ENCODE measurements around the gene AK5.
"Not testable (repeated sequence)": the region's sequence is repeated elsewhere in the genome, so short reads cannot be mapped to it uniquely, and the experiment has no call there.

The AK5 gene

DNA sequence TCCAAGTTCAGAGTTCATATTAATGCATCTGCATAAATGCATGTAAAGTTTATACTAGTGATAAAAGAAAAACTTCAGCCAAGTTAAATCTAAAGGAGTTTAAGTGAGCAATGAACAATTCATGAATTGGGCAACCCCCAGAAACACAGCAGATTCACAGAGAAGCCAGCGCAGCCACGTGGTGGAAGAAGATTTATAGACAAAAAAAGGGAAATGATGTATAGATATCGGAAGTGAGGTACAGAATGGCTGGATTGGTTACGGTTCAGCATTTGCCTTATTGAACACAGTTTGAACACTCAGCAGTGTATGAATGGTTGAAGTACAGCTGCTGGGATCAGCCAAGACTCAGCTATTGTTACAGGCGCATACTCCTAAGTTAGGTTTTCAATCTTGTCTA lies 5.7 kb downstream of the AK5 start:
- DNase-seq (ENCODE audit: low spot score): no peak

GRCh38 chr1:77288275-77288674 lies 6.5 kb downstream of the AK5 start:
- DNase-seq (ENCODE audit: low spot score): no peak

GRCh38 chr1:77290576-77290975 lies 8.8 kb downstream of the AK5 start:
- no peak for DNase-seq (ENCODE audit: low spot score)

DNA sequence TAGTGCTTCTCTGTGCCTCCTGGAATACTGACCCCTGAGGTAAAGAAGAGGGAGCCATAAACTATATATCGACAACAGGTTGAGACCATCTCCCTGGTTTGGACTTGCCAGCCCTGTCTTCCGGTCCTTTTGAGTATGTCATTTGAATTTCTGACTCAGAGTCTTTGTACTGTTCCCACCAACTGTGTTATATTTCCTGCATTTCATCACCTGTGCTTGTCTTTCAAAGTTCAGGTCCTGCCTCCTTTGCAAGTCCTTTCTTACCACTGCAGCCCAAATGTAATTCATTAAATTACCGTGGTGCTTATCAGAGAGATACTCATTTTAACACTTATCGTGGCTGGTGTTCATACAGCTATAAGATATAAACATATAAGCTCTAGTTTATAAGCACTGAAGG lies 10.7 kb downstream of the AK5 start:
- no peak for DNase-seq (ENCODE audit: low spot score)

DNA sequence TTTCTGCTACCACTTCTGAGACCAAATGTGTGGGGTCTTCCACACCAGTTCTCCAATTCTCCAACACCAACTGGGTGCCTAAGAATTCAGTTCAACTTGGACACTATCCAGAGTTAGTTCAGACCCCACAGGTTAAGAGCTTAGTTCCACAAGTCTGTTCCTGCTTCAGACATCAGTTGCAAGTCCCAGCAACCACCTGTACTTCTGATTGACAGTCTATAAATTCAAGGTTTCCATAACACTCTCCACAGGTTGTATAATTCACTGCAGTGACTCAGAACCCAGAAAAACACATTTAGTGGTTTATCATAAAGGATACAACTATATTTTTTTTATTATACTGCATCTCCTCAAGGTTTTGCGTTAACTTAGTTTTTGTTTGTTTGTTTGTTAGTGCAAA lies 18.7 kb downstream of the AK5 start:
- DNase-seq (ENCODE audit: low spot score): no peak

DNA sequence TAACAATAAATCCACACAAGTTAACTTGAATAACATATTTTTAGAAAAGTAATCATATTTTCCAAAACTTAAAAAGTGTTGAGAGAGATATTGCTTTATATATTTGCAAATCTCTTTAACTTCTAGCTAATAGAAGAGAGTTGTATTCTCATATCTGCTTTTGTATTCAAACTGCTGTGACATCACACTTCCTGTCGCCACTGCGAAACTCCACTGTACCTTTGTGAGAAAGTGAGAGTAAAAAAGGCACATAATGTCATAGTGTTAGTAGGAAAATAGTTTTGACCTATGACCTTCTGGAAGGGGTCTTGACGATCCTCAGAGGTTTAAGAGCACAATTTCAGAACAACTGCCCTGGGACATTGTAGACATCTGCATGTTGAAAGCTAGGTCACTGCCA lies 21.6 kb downstream of the AK5 start:
- no peak for DNase-seq (ENCODE audit: low spot score)

- no peak for DNase-seq (ENCODE audit: low spot score)
Measured at GRCh38 chr1:77308889-77309621, 27.2 kb downstream of the AK5 start.

DNA sequence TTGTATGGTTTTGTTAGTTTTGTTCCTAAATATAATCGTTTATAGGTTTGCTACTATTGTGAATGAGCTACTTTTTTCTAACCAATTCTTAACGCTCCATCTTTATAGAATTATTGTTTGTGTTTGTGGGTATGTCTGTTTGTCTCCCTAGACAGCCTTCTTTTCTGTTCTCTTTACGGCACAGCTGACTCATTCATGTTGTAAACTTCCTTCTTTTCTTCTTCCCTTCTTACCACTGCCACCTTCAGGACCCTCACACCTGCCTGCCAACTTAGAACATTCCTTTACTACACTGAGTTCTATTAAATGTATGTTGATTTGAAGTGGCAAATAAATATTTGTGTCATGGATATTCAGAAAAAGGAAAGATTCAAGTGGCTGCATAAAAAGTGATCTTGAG lies 29.1 kb downstream of the AK5 start:
- DNase-seq (ENCODE audit: low spot score): no peak

- DNase-seq (ENCODE audit: low spot score): not testable (repeated sequence)
Measured at GRCh38 chr1:77312364-77312763, 30.5 kb downstream of the AK5 start.

- peak; percentile 14 for DNase-seq (ENCODE audit: low spot score)
Measured at GRCh38 chr1:77313491-77313890, 31.7 kb downstream of the AK5 start.

DNA sequence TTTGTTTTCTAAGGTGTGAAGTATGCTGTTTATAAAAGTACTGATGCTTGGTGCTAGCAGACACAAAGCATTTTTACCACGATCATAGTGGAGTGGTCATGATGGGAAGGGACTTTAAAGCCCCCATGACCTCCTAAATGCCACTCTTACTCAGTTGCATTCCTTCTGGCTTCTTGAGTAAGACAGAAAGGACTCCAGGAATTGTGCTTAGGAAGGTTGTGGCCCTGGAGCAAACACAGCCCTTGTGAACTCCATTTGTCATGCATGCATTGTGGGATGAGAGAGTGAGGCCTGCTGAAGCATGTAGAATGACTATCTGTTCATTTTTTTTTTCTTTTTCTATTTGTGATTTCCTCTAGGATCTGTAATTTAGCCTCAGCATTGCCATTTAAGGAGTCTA lies 34.2 kb downstream of the AK5 start:
- DNase-seq (ENCODE audit: low spot score): no peak

- DNase-seq (ENCODE audit: low spot score): no peak
Measured at GRCh38 chr1:77316966-77317365, 35.1 kb downstream of the AK5 start.

DNA sequence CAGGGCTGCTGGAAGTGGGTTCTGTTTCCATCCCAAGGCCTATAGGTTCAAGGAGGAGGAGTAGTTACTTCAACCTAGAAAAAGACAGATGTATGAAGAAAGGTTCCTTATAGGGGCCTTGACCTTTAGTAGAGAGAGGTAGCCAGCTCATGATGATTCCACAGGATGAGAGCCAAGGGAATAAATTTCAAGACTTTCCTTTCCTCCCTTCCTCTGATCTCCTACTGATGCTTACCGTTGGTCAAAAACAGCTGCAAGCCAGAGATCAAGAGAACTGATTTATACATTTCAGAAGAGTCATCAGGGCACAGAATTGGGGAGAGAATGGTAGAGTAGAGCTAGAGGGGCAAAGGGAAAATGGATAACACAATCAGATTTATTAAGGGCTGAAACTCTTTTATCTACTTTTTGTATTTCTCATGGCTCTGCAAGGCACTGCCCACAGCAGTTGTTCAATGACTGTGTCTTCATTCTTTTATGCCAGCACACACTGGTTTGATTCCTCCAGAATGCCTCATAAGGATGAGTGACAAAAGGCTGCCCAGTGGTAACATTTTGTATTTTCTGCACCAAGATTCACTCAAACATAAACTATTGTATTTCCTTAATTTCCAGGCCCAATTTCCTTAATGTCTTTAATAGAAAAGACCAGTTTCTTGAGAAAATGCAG lies 37.4 kb downstream of the AK5 start:
- DNase-seq (ENCODE audit: low spot score): no peak

GRCh38 chr1:77322061-77322900 lies 40.5 kb downstream of the AK5 start:
- DNase-seq (ENCODE audit: low spot score): no peak

GRCh38 chr1:77333501-77333900 lies 51.7 kb downstream of the AK5 start:
- DNase-seq (ENCODE audit: low spot score): no peak

- DNase-seq (ENCODE audit: low spot score): no peak
Measured at GRCh38 chr1:77336729-77337128, 54.9 kb downstream of the AK5 start.

DNA sequence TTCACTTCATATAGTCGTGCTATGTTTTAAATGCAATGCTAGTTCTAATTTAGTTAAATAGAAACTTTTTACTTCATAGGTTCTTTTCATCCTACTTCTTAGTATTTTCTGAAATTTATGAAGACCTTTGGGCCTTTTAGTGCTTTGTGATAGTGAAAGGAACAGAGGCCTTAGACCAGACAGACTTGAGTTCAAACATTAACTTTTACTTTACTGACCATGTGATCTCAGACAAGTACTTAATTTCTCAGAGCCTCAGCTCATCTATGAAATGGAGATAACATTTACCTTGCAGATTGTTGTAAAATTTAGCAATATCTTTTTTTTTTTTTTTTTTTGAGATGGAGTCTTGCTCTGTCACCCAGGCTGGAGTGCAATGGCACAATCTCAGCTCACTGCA lies 57.5 kb downstream of the AK5 start:
- DNase-seq (ENCODE audit: low spot score): no peak

DNA sequence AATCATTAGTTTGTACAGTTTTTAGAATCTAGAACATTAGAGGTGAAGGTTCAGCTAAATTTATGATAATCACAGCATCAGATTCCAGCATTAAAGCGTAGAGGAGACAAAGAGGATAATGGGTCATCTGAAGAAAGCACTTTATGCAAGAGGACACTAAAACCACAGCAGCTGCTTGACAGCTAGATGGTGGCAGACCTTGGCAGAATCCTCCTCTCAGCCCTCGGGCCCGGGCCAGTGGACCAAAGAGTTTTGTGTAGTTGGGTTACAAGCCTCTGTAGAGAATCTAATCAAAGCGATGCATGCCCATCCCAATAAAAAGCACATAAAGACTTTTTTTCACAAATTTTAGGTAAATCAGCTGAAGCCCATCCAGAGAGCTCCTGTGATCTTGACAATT lies 59.4 kb downstream of the AK5 start:
- DNase-seq (ENCODE audit: low spot score): no peak

GRCh38 chr1:77342745-77343144 lies 60.9 kb downstream of the AK5 start:
- DNase-seq (ENCODE audit: low spot score): no peak

- no peak for DNase-seq (ENCODE audit: low spot score)
Measured at GRCh38 chr1:77347646-77348045, 65.8 kb downstream of the AK5 start.

GRCh38 chr1:77348549-77348948 lies 66.7 kb downstream of the AK5 start:
- DNase-seq (ENCODE audit: low spot score): no peak

GRCh38 chr1:77349275-77349674 lies 67.5 kb downstream of the AK5 start:
- DNase-seq (ENCODE audit: low spot score): no peak

Data from CD4-positive, alpha-beta T cell treated with Interleukin-15 for 4 hours (primary cell).